T-cell (primary cell): ENCODE results near the gene CCDC81. TPM values are rescaled to one million over a fixed set of nuclear protein-coding genes. Genes with fewer than 3 reads are reported as not detected.

Source experiments
- ATAC-seq, 4 experiments: fragments of 200-7000 bp in 3 of 4; fragments of 150-1000 bp in 1 of 4; cut with Tn5 transposase; replicated peaks in 1 of 4; 1 replicate in 3 of 4; 2 replicates in 1 of 4; pipeline ENCODE4 v1.10.0; 2021; ENCODE audit warnings: moderate library complexity in 3 of 4, mild to moderate bottlenecking in 2 of 4, moderate number of reproducible peaks in 1 of 4
- CTCF ChIA-PET, 2 donors: fragments of 300-600 bp; sonication (Branson Sonifier 250); formaldehyde crosslinking; loops; one replicate each; lab custom pipeline; 2022; ENCODE audit warnings: antibody characterized with exemption in 2 of 2; lab: Charles Lee
- POLR2A ChIA-PET, 2 donors: fragments of 300-600 bp; sonication (Branson Sonifier 250); formaldehyde crosslinking; loops; one replicate each; lab custom pipeline; 2022; ENCODE audit warnings: antibody characterized with exemption in 2 of 2; lab: Charles Lee
- DNase-seq, 35 experiments: peaks; one replicate each; pipeline versions ENCODE4 v3.0.0 to v3.0.0-alpha.2; 2013 to 2023
- H3K27ac ChIP-seq: one replicate; pipeline ENCODE4 v1.5.1; 2013; ENCODE audit warnings: low read length
- H3K27me3 ChIP-seq, 2 experiments: replicated peaks in 1 of 2; 1 replicate in 1 of 2; 2 replicates in 1 of 2; pipeline versions ENCODE4 v1.6.1 to v1.7.0; 2013; ENCODE audit warnings: low read length in 1 of 2, mixed read lengths in 1 of 2; ENCODE audit not compliant: control insufficient read depth in 2 of 2, insufficient read depth in 2 of 2; ENCODE audit errors: extremely low read depth in 1 of 2
- H3K36me3 ChIP-seq, 2 donors: 1 replicate in 1 of 2; 2 replicates in 1 of 2; pipeline versions ENCODE4 v1.6.1 to v1.7.0; 2013; ENCODE audit warnings: low read length in 1 of 2; ENCODE audit not compliant: control insufficient read depth in 2 of 2, insufficient read depth in 1 of 2; ENCODE audit errors: extremely low read depth in 1 of 2
- H3K4me1 ChIP-seq, 2 experiments: 1 replicate in 1 of 2; 2 replicates in 1 of 2; pipeline versions ENCODE4 v1.6.1 to v1.7.0; 2013; ENCODE audit warnings: low read length in 2 of 2, mixed read lengths in 1 of 2; ENCODE audit not compliant: insufficient read depth in 2 of 2, control insufficient read depth in 1 of 2; ENCODE audit errors: extremely low read depth in 1 of 2
- H3K4me3 ChIP-seq, 2 donors: 1 replicate in 1 of 2; 2 replicates in 1 of 2; pipeline versions ENCODE4 v1.5.1 to v1.7.0; 2013; ENCODE audit warnings: mild to moderate bottlenecking in 2 of 2, low read length in 1 of 2, moderate library complexity in 1 of 2; ENCODE audit not compliant: control insufficient read depth in 1 of 2; ENCODE audit errors: extremely low read depth in 1 of 2
- H3K9me3 ChIP-seq: 2 replicates; pipeline ENCODE4 v1.7.0; 2013
- H3K27ac Mint-ChIP-seq, 2 donors: one replicate each; pipeline ENCODE4 v1.8.0; 2020 to 2021; ENCODE audit warnings: mild to moderate bottlenecking in 2 of 2, mixed read lengths in 2 of 2
- H3K27me3 Mint-ChIP-seq, 2 donors: one replicate each; pipeline ENCODE4 v1.8.0; 2021 to 2022; ENCODE audit warnings: mixed read lengths in 2 of 2
- H3K36me3 Mint-ChIP-seq: one replicate; pipeline ENCODE4 v1.8.0; 2021; ENCODE audit warnings: mixed read lengths
- H3K4me1 Mint-ChIP-seq, 3 donors: one replicate each; pipeline ENCODE4 v1.8.0; 2020 to 2022; ENCODE audit warnings: mixed read lengths in 3 of 3, mild to moderate bottlenecking in 1 of 3
- H3K4me3 Mint-ChIP-seq, 3 donors: one replicate each; pipeline ENCODE4 v1.8.0; 2020 to 2022; ENCODE audit warnings: mild to moderate bottlenecking in 3 of 3, mixed read lengths in 3 of 3, moderate library complexity in 3 of 3
- H3K9me3 Mint-ChIP-seq, 3 donors: one replicate each; pipeline ENCODE4 v1.8.0; 2020 to 2022; ENCODE audit warnings: mixed read lengths in 3 of 3
- WGBS: methylation state at CpG from one replicate; pipeline ENCODE4 v1.1.5; 2013; ENCODE audit warnings: missing lambda C conversion rate; ENCODE audit not compliant: insufficient coverage; 5-methylcytosine and 5-hydroxymethylcytosine counted together
- total RNA-seq, 35 experiments: library from RNA in 6 of 35; stranded (reverse) in 6 of 35; fragments of 120-200 nt in 1 of 35; gene quantifications; one replicate each; pipeline versions ENCODE4 v1.2.1 to v1.2.4 and lab custom pipeline; 2013 to 2026

The CCDC81 gene
- total RNA-seq, 5 donors from 2014 or later (not counting 1 experiment from before 2014, with no cell fraction given): 0.47 to 1.3 (median 0.85) TPM

DNA sequence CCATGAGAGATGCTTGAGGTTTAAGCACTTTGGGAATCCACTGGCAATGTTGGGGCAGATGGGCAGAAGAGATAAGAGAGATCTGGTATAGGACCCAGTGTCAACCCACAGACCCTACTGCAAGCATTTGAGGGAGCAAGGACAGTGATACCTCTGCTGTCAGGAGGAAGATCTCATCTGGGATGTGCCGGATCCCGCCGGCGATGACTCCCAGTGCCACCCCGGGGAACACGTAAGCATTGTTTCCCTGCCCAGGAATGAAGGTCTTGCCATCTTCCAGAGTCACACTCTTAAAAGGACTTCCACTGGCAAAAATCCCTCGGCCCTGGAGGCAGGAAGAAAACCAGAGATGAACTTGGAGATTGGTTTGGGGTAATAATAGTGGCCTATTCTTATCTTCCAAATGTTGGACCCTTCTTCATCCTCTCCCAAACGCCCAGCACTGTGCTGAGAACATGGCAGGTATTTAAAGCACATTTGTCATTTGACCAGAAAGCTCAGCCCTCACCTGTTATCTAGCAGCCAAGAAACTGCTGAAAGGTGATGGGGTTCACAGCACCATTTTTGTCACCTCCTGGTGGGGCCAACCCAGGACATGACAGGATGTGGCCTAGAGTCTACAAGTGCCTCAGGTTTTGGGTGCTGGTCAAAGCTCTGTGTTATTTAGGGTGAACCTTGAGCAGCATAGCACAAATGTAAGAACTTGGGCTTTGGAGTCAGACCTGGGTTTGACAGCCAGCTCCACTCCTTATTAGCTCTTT is 71.7 kb downstream of the CCDC81 start:
- H3K27ac ChIP-seq: no peak overlapping the region
- ChIA-PET CTCF (no interaction called here), POLR2A (no interaction called here)
- Mint-ChIP-seq H3K9me3 (no peaks in the 10 kb centered on the region), H3K27me3 (no peaks in the 10 kb centered on the region), H3K27ac (no peak overlapping the region), H3K36me3 (peaks cover 13% of the 10 kb centered on the region), H3K4me1 (peaks cover 0 to 3% (median 2%) of the 10 kb centered on the region in 3 donors), H3K4me3 (no peak overlapping the region)
- no peaks in the 10 kb centered on the region for H3K9me3 ChIP-seq
- no peak overlapping the region for H3K4me3 ChIP-seq
- ATAC-seq: no peak
- DNase-seq: no peak
- peaks cover 0 to 6% of the 10 kb centered on the region in 2 donors for H3K36me3 ChIP-seq
- peaks cover 0 to 6% of the 10 kb centered on the region in 2 experiments for H3K4me1 ChIP-seq
- H3K27me3 ChIP-seq: no peaks in the 10 kb centered on the region
- 95% methylated on average over 3 of the region's 8 CpGs for WGBS

DNA sequence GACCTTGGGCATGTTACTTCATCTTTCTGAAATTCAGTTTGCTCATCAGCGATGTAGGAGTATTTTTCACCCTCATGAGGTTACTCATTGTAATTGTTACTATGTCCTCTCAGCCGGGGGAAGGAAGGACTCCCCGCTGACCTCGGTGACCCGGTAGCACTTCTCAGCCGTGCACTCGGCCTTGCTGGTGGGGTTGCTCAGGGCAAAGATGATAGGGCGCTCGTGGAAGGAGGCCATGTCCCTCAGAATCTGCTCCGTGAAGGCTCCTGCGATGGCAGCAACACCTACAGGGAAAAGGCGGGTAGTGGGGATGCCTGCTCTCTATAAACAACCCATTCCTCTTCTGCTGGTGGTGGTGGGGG is 72.2 kb downstream of the CCDC81 start:
- H3K27me3 Mint-ChIP-seq: no peaks in the 10 kb centered on the region
- CTCF ChIA-PET: no interaction called here
- H3K36me3 Mint-ChIP-seq: peaks cover 13% of the 10 kb centered on the region
- no peaks in the 10 kb centered on the region for H3K9me3 Mint-ChIP-seq
- DNase-seq: no peak
- POLR2A ChIA-PET: no interaction called here
- Histone ChIP-seq H3K4me1 (peaks cover 0 to 6% of the 10 kb centered on the region in 2 experiments), H3K4me3 (no peak overlapping the region), H3K9me3 (no peaks in the 10 kb centered on the region), H3K36me3 (peaks cover 0 to 6% of the 10 kb centered on the region in 2 donors), H3K27me3 (no peaks in the 10 kb centered on the region), H3K27ac (no peak overlapping the region)
- ATAC-seq: no peak
- peaks cover 0 to 3% (median 2%) of the 10 kb centered on the region in 3 donors for H3K4me1 Mint-ChIP-seq
- H3K4me3 Mint-ChIP-seq: no peak overlapping the region
- no peak overlapping the region for H3K27ac Mint-ChIP-seq
- 100% methylated on average over 2 of the region's 12 CpGs for WGBS

DNA sequence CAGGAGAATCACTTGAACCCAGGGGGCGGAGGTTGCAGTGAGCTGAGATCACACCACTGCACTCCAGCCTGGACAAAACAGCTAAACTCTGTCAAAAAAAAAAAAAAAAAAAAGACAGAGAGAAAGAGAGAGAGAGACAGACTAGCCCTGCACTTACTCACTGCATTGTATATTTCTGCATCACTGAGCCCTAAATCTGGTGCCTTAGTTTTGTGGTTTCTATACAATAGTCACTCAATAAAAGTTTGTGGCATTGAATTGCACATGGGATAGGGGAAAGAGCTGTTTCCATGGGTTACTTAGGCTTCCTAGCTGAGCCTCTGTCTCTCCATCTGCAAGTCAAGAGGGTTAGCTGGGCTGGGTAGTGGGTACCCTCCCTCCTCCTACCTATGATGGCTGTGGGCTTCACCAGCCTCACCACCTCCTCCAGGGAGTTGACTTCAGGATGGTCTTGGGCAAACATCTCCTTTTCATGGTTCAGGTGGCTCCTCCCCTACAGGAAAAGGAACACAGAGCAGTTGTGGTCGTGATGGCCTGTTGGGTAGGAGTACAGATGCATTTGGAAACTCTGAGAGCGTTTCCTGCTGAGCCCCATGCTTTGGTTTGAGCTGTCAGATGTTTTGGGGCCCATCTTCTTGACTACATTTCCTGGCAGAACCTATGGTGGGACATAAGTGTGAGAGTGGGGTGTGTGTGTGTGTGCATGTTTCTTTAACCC is 73.2 kb downstream of the CCDC81 start:
- no CpG with 5 or more reads among the region's 3 CpGs for WGBS
- no peak for ATAC-seq
- no peak overlapping the region for H3K4me3 ChIP-seq
- CTCF ChIA-PET: interaction anchor here (0.6 to 0.7 kb wide), 2 partner anchors 14 to 79 kb away, joined by 3 read pairs; no protein-coding TSS in a partner anchor
- peaks cover 0 to 6% of the 10 kb centered on the region in 2 experiments for H3K4me1 ChIP-seq
- no peaks in the 10 kb centered on the region for H3K27me3 ChIP-seq
- POLR2A ChIA-PET: interaction anchor here in 1 of 2 donors (0.6 kb wide), 1 partner anchor 16 kb away, joined by 5 read pairs; no protein-coding TSS in a partner anchor
- peaks cover 0 to 6% of the 10 kb centered on the region in 2 donors for H3K36me3 ChIP-seq
- peaks cover 0 to 3% (median 2%) of the 10 kb centered on the region in 3 donors for H3K4me1 Mint-ChIP-seq
- no peak overlapping the region for H3K27ac ChIP-seq
- H3K36me3 Mint-ChIP-seq: peaks cover 13% of the 10 kb centered on the region
- no peaks in the 10 kb centered on the region for H3K27me3 Mint-ChIP-seq
- no peak overlapping the region for H3K27ac Mint-ChIP-seq
- no peak overlapping the region for H3K4me3 Mint-ChIP-seq
- H3K9me3 Mint-ChIP-seq: no peaks in the 10 kb centered on the region
- DNase-seq: no peak
- no peaks in the 10 kb centered on the region for H3K9me3 ChIP-seq

DNA sequence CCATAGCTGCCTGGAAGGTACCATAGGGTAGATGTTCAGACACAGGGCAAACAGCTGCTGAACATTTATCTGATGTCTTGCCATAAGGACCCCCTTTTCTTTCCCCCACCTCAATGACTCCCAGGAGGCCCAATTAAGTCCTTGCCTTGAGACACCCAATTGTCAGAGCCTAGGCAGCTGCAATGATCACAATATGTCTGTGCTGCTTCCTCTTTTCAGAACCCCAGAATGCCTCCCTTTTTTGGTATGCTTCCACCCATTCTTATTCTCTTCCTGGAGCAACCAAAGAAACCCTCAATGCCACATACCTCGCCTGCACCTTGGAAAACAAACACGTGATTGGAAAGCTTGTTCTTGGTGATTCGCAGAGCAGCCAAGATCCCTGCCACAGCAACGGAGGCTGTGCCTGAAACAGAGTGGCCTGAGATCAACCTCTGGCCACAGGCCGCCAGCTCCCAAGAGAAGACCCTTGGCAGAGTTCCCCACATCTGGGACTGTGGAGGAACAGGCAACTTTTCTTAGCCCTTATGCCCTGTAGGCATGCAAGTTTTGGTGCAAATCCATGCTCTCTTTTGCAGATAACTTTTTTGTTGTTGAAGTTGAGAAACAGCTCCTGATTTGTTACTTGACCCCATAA is 75.4 kb downstream of the CCDC81 start:
- Histone ChIP-seq H3K4me3 (no peak overlapping the region), H3K27me3 (no peaks in the 10 kb centered on the region), H3K36me3 (peaks cover 0 to 6% of the 10 kb centered on the region in 2 donors), H3K27ac (no peak overlapping the region), H3K9me3 (no peaks in the 10 kb centered on the region), H3K4me1 (peaks cover 0 to 6% of the 10 kb centered on the region in 2 experiments)
- H3K27ac Mint-ChIP-seq: no peak overlapping the region
- ATAC-seq: no peak
- H3K4me1 Mint-ChIP-seq: peaks cover 0 to 3% (median 2%) of the 10 kb centered on the region in 3 donors
- H3K27me3 Mint-ChIP-seq: no peaks in the 10 kb centered on the region
- ChIA-PET CTCF (interaction anchor here in 1 of 2 donors (0.9 kb wide), 1 partner anchor 9 kb away, joined by 3 read pairs; no protein-coding TSS in a partner anchor), POLR2A (no interaction called here)
- 88% methylated on average over 5 of the region's 5 CpGs for WGBS
- no peak overlapping the region for H3K4me3 Mint-ChIP-seq
- H3K9me3 Mint-ChIP-seq: no peaks in the 10 kb centered on the region
- no peak for DNase-seq
- peaks cover 2% of the 10 kb centered on the region for H3K36me3 Mint-ChIP-seq

DNA sequence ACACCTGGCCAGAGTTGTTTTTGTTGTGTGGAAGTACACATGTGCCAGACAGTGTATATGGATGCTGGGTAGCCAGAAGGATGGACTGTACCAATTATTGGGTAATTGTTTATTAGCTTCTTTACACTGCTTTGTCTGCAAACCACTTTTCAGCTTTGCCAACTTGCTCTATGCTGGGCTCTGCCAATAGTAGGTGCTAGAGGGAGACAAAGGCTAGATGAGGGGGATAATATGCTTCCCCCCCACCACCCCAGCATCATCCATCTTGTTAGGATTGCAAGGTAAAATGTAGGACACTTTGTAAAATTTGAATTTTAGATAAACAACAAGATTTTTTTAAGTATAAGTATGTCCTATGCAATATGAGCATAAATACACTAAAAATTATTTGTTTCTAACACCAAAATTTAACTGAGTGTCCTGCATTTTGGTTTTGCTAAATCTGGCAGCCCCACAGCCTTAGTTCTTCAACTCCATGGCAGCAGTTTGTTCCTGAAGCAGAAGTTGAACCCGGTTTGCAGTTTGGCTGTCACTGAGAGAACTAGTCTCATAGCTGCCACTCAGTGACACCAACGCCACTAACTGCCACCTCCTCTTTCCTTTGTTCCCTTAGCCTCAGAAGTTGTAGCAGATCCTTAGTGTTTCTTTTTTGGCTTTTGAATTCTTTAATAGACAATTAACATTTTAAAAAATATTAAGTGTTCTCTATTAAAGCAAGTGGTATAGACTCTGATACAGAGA is 78.8 kb downstream of the CCDC81 start:
- Histone ChIP-seq H3K4me3 (no peak overlapping the region), H3K27me3 (no peaks in the 10 kb centered on the region), H3K4me1 (peaks cover 0 to 7% of the 10 kb centered on the region in 2 experiments), H3K36me3 (no peaks in the 10 kb centered on the region), H3K9me3 (no peaks in the 10 kb centered on the region), H3K27ac (no peak overlapping the region)
- Mint-ChIP-seq H3K4me1 (peaks cover 4 to 7% (median 7%) of the 10 kb centered on the region in 3 donors), H3K36me3 (no peaks in the 10 kb centered on the region), H3K9me3 (no peaks in the 10 kb centered on the region), H3K4me3 (no peak overlapping the region), H3K27me3 (no peaks in the 10 kb centered on the region), H3K27ac (no peak overlapping the region)
- ChIA-PET POLR2A (interaction anchor here in 1 of 2 donors (1.2 kb wide), 1 partner anchor 15 kb away, joined by 6 read pairs; no protein-coding TSS in a partner anchor), CTCF (interaction anchor here (0.6 to 1.0 kb wide), 3 partner anchors 9 to 199 kb away, joined by 3 read pairs; no protein-coding TSS in a partner anchor)
- no CpG with 5 or more reads among the region's 2 CpGs for WGBS
- no peak for DNase-seq
- ATAC-seq: no peak
